Activated T-cell treated with anti-CD3 and anti-CD28 coated beads for 4 hours (primary cell): ENCODE measurements around the gene RERE.
"Not testable (repeated sequence)": the region's sequence is repeated elsewhere in the genome, so short reads cannot be mapped to it uniquely, and the experiment has no call there.

Experiments
- DNase-seq: peaks from one replicate; pipeline ENCODE4 v3.0.0-alpha.2; 2020

The RERE gene

GRCh38 chr1:8464377-8464776, 353.1 kb downstream of the RERE start:
- DNase-seq = no peak

GRCh38 chr1:8463144-8463927, 354.1 kb downstream of the RERE start:
- DNase-seq = no peak

- DNase-seq = no peak
Observed at GRCh38 chr1:8462371-8462892, 355.0 kb downstream of the RERE start.

- no peak for DNase-seq
Observed at GRCh38 chr1:8461351-8462110, 355.9 kb downstream of the RERE start.

- no peak for DNase-seq
Observed at GRCh38 chr1:8460784-8461183, 356.7 kb downstream of the RERE start.

- DNase-seq = no peak
Observed at GRCh38 chr1:8460132-8460544, 357.3 kb downstream of the RERE start.

GRCh38 chr1:8458607-8459006, 358.8 kb downstream of the RERE start:
- no peak for DNase-seq

- no peak for DNase-seq
Observed at GRCh38 chr1:8457760-8458381, 359.6 kb downstream of the RERE start.

- no peak for DNase-seq
Observed at GRCh38 chr1:8456991-8457390, 360.4 kb downstream of the RERE start.

- no peak for DNase-seq
Observed at GRCh38 chr1:8456308-8456912, 361.0 kb downstream of the RERE start.

- DNase-seq = no peak
Observed at GRCh38 chr1:8455700-8456307, 361.6 kb downstream of the RERE start.

GRCh38 chr1:8450312-8450711, 367.1 kb downstream of the RERE start:
- no peak for DNase-seq

GRCh38 chr1:8448911-8449661, 368.4 kb downstream of the RERE start:
- no peak for DNase-seq

GRCh38 chr1:8448505-8448904, 368.9 kb downstream of the RERE start:
- DNase-seq = not testable (repeated sequence)

- no peak for DNase-seq
Observed at GRCh38 chr1:8447616-8448150, 369.8 kb downstream of the RERE start.

- not testable (repeated sequence) for DNase-seq
Observed at GRCh38 chr1:8446119-8446518, 371.3 kb downstream of the RERE start.

GRCh38 chr1:8443558-8444194, 373.8 kb downstream of the RERE start:
- DNase-seq = no peak

GRCh38 chr1:8441426-8441825, 376.0 kb downstream of the RERE start:
- DNase-seq = no peak

- DNase-seq = no peak
Observed at GRCh38 chr1:8439015-8439702, 378.3 kb downstream of the RERE start.

GRCh38 chr1:8438489-8438888, 379.0 kb downstream of the RERE start:
- DNase-seq = no peak

GRCh38 chr1:8437347-8437746, 380.1 kb downstream of the RERE start:
- no peak for DNase-seq
